Mesenchymal stem cell (in vitro differentiated cells and primary cell): ENCODE data around the gene PHC2.

ENCODE experiments used
- DNase-seq: peaks from one replicate; pipeline ENCODE4 v3.0.0-alpha.2; 2013
- H2AFZ ChIP-seq: one replicate; pipeline ENCODE4 v1.6.1; 2013; ENCODE audit warnings: low read depth, mild to moderate bottlenecking, control low read depth, inconsistent platforms, low read length, moderate library complexity
- H2AK5ac ChIP-seq: 2 replicates; pipeline ENCODE4 v1.6.1; 2013; ENCODE audit warnings: low read length, moderate library complexity, mild to moderate bottlenecking, inconsistent platforms; ENCODE audit not compliant: severe bottlenecking
- H2BK120ac ChIP-seq: one replicate; pipeline ENCODE4 v1.6.1; 2013; ENCODE audit warnings: low read depth, mild to moderate bottlenecking, inconsistent platforms, low read length, moderate library complexity
- H2BK12ac ChIP-seq, 2 experiments: one replicate each; pipeline ENCODE4 v1.6.1; 2013; ENCODE audit warnings: inconsistent platforms in 2 of 2, low read length in 2 of 2, mild to moderate bottlenecking in 2 of 2, moderate library complexity in 2 of 2, control low read depth in 1 of 2
- H2BK15ac ChIP-seq: one replicate; pipeline ENCODE4 v1.6.1; 2013; ENCODE audit warnings: mild to moderate bottlenecking, low read depth, inconsistent platforms; ENCODE audit not compliant: poor library complexity, severe bottlenecking
- H2BK5ac ChIP-seq: 2 replicates; pipeline ENCODE4 v1.6.1; 2013; ENCODE audit warnings: low read depth, mild to moderate bottlenecking, low read length, control low read depth, inconsistent platforms; ENCODE audit not compliant: poor library complexity, severe bottlenecking
- H3K14ac ChIP-seq, 2 experiments: one replicate each; pipeline ENCODE4 v1.6.1; 2013; ENCODE audit warnings: inconsistent platforms in 2 of 2, low read length in 2 of 2, control low read depth in 1 of 2, mild to moderate bottlenecking in 1 of 2, moderate library complexity in 1 of 2
- H3K18ac ChIP-seq, 2 experiments: one replicate each; pipeline ENCODE4 v1.6.1; 2013; ENCODE audit warnings: inconsistent platforms in 2 of 2, low read length in 2 of 2, control low read depth in 1 of 2, low read depth in 1 of 2, mild to moderate bottlenecking in 1 of 2
- H3K23ac ChIP-seq, 2 experiments: one replicate each; pipeline ENCODE4 v1.6.1; 2013; ENCODE audit warnings: inconsistent platforms in 2 of 2, low read length in 2 of 2, mild to moderate bottlenecking in 2 of 2, moderate library complexity in 2 of 2, control low read depth in 1 of 2
- H3K27ac ChIP-seq: 2 replicates; pipeline ENCODE4 v1.5.1; 2013; ENCODE audit warnings: mild to moderate bottlenecking, moderate library complexity, low read length, control low read depth, inconsistent platforms; ENCODE audit not compliant: poor library complexity, severe bottlenecking
- H3K27me3 ChIP-seq, 2 experiments: 2 replicates each; pipeline versions ENCODE4 v1.6.1 to v1.7.0; 2013; ENCODE audit warnings: low read length in 2 of 2, mild to moderate bottlenecking in 2 of 2, moderate library complexity in 2 of 2, control low read depth in 1 of 2, inconsistent platforms in 1 of 2; ENCODE audit not compliant: control insufficient read depth in 1 of 2, insufficient read depth in 1 of 2
- H3K36me3 ChIP-seq, 2 experiments: 2 replicates each; pipeline versions ENCODE4 v1.6.1 to v1.7.0; 2013; ENCODE audit warnings: low read length in 2 of 2, control low read depth in 1 of 2, inconsistent platforms in 1 of 2, low read depth in 1 of 2, mild to moderate bottlenecking in 1 of 2; ENCODE audit not compliant: insufficient read depth in 2 of 2, control insufficient read depth in 1 of 2
- H3K4ac ChIP-seq, 2 experiments: one replicate each; pipeline ENCODE4 v1.6.1; 2013; ENCODE audit warnings: inconsistent platforms in 2 of 2, low read length in 2 of 2, mild to moderate bottlenecking in 2 of 2, moderate library complexity in 2 of 2, control low read depth in 1 of 2, low read depth in 1 of 2
- H3K4me1 ChIP-seq: 2 replicates; pipeline ENCODE4 v1.6.1; 2013; ENCODE audit warnings: low read depth, low read length, control low read depth; ENCODE audit not compliant: control insufficient read depth, insufficient read depth
- H3K4me2 ChIP-seq: 2 replicates; pipeline ENCODE4 v1.6.1; 2013; ENCODE audit warnings: low read length, mild to moderate bottlenecking, inconsistent platforms; ENCODE audit not compliant: poor library complexity, severe bottlenecking
- H3K4me3 ChIP-seq, 2 experiments: 2 replicates each; pipeline versions ENCODE4 v1.5.1 to v1.7.0; 2013; ENCODE audit warnings: low read length in 2 of 2, mild to moderate bottlenecking in 2 of 2, control low read depth in 1 of 2, low read depth in 1 of 2; ENCODE audit not compliant: insufficient read depth in 1 of 2
- H3K79me1 ChIP-seq: replicated peaks from 2 replicates; pipeline ENCODE4 v1.6.1; 2013; ENCODE audit warnings: mild to moderate bottlenecking, control low read depth, low read length, inconsistent platforms; ENCODE audit not compliant: poor library complexity, severe bottlenecking
- H3K9ac ChIP-seq: 2 replicates; pipeline ENCODE4 v1.7.0; 2013; ENCODE audit warnings: mild to moderate bottlenecking, low read length, moderate library complexity
- H3K9me3 ChIP-seq: 2 replicates; pipeline ENCODE4 v1.7.0; 2013; ENCODE audit warnings: mild to moderate bottlenecking, low read length; ENCODE audit not compliant: control insufficient read depth
- H4K8ac ChIP-seq: one replicate; pipeline ENCODE4 v1.6.1; 2013; ENCODE audit warnings: inconsistent platforms, mild to moderate bottlenecking, low read length, moderate library complexity
- H4K91ac ChIP-seq: one replicate; pipeline ENCODE4 v1.6.1; 2013; ENCODE audit warnings: mild to moderate bottlenecking, low read length, inconsistent platforms
- WGBS: methylation state at CpG from one replicate; pipeline ENCODE4 v1.1.7; 2013; ENCODE audit warnings: mixed read lengths; 5-methylcytosine and 5-hydroxymethylcytosine counted together

PHC2 gene

DNA sequence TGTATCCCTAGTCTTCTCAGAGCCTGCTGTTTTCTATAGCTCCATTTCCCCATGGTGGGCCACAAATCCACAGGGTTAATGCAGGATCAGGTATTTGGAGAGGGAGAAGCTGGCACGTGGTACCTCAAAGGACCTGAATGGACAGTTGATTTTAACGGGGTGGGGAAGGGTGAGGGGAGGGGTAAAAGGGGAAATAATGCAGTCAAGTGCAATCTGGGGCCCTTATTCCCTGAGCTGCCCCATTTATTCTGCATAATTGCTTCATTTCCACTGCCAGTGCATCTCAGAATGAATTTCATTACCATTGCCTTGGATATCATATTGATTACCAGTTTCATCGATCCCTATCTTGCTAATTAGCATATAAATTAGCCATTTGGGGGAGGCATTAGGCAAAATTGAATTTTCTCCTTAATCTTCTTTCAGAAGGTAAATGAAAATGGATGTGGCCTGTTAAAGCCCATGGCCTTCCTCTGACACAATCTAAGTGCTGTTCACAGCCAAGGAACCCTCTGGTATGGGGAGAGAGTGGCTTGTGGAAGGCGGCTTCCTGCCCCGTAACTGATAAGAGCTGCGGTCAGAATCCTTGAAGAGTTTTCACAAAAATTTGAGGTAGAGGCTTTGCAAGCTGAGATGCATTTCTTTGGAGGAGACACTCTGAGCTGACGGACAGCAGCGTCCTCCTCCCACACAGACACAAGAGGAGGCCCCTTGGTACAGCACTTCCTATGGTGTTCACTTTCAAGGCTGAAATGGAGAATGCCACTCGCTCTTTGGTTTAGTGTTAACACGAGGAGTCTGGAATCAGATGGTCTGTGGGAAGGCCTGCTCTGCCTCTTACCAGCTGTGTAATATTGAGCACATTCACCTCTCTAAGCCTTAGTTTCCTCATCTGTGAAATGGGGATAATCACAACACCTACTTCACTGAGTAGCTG is 34.4 kb downstream of the PHC2 start:
- DNase-seq: peak; percentile 51
- no peak overlapping the region for H3K9ac ChIP-seq
- no peak overlapping the region for H3K14ac ChIP-seq
- H4K91ac ChIP-seq: no peak overlapping the region
- H3K27ac ChIP-seq: no peak overlapping the region
- H3K18ac ChIP-seq: peak overlapping the region; percentile 0 to 4
- no peak overlapping the region for H2AFZ ChIP-seq
- H2BK120ac ChIP-seq: no peak overlapping the region
- no peaks in the 10 kb centered on the region for H3K27me3 ChIP-seq
- peaks cover 7 to 38% of the 10 kb centered on the region in 2 experiments for H3K36me3 ChIP-seq
- H3K4ac ChIP-seq: no peak overlapping the region
- no peak overlapping the region for H3K4me2 ChIP-seq
- H3K23ac ChIP-seq: no peak overlapping the region
- no peak overlapping the region for H2AK5ac ChIP-seq
- H3K4me3 ChIP-seq: no peak overlapping the region
- H2BK15ac ChIP-seq: no peak overlapping the region
- peaks cover 26% of the 10 kb centered on the region for H3K79me1 ChIP-seq
- no peaks in the 10 kb centered on the region for H3K9me3 ChIP-seq
- WGBS: 52% methylated on average over 8 of the region's 10 CpGs
- peaks cover 5% of the 10 kb centered on the region for H3K4me1 ChIP-seq
- H2BK12ac ChIP-seq: no peak overlapping the region
- no peak overlapping the region for H4K8ac ChIP-seq
- H2BK5ac ChIP-seq: no peak overlapping the region

DNA sequence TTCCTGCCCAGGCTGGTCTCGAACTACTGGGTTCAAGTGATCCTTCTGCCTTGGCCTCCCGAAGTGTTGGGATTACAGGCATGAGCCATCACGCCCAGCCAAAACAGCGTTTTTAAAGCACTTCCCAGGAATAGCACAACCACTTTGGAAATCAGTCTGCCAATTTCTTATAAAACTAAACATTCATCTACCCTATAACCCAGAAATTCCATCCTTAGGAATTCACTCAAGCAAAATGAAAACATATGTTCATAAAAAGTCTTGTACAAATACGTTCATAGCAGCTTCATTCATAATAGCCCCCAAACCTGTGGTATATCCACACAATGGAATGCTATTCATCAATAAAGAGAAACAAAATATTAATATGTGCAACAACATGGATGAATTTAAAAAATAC is 36.1 kb downstream of the PHC2 start:
- no peak overlapping the region for H2BK120ac ChIP-seq
- H4K91ac ChIP-seq: no peak overlapping the region
- no peak overlapping the region for H3K23ac ChIP-seq
- WGBS: 95% methylated on average over 5 of the region's 5 CpGs
- no peaks in the 10 kb centered on the region for H3K9me3 ChIP-seq
- no peak overlapping the region for H3K27ac ChIP-seq
- no peak overlapping the region for H3K4ac ChIP-seq
- H3K14ac ChIP-seq: no peak overlapping the region
- H4K8ac ChIP-seq: no peak overlapping the region
- no peak overlapping the region for H2BK15ac ChIP-seq
- H2AK5ac ChIP-seq: no peak overlapping the region
- no peak overlapping the region for H3K18ac ChIP-seq
- peaks cover 5% of the 10 kb centered on the region for H3K4me1 ChIP-seq
- no peak overlapping the region for H2AFZ ChIP-seq
- H3K4me2 ChIP-seq: no peak overlapping the region
- H3K79me1 ChIP-seq: peaks cover 28% of the 10 kb centered on the region
- no peak overlapping the region for H2BK12ac ChIP-seq
- no peak overlapping the region for H3K4me3 ChIP-seq
- no peak for DNase-seq
- peaks cover 7 to 38% of the 10 kb centered on the region in 2 experiments for H3K36me3 ChIP-seq
- H3K9ac ChIP-seq: no peak overlapping the region
- no peak overlapping the region for H2BK5ac ChIP-seq
- no peaks in the 10 kb centered on the region for H3K27me3 ChIP-seq

DNA sequence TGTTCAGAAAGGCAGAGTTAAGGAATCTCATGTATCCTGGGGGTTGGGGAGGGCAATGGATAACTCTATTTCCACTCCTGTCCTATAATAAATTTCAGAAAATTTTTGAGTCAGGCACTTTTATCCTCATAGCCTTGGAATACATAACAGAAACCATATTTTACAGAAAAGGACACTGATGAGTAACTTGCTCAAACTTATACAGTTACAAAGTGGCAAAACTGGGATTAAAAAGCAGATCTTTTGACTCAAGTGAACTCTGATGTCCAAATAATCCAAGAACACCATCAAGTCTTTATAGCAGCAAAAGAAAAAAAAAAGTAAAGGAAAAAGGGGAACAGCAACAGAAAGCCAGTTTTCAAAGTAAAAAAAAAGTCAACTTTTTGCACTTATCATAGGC is 36.9 kb downstream of the PHC2 start:
- Histone ChIP-seq H3K14ac (no peak overlapping the region), H3K79me1 (peaks cover 24% of the 10 kb centered on the region), H3K18ac (no peak overlapping the region), H2AK5ac (no peak overlapping the region), H3K27ac (no peak overlapping the region), H3K4me1 (peaks cover 8% of the 10 kb centered on the region), H4K91ac (no peak overlapping the region), H3K9me3 (no peaks in the 10 kb centered on the region), H3K27me3 (no peaks in the 10 kb centered on the region), H2BK5ac (no peak overlapping the region), H4K8ac (no peak overlapping the region), H2AFZ (no peak overlapping the region), H3K4ac (no peak overlapping the region), H3K4me2 (no peak overlapping the region), H2BK15ac (no peak overlapping the region), H2BK120ac (no peak overlapping the region), H2BK12ac (no peak overlapping the region), H3K4me3 (no peak overlapping the region), H3K9ac (no peak overlapping the region), H3K23ac (no peak overlapping the region), H3K36me3 (peaks cover 7 to 38% of the 10 kb centered on the region in 2 experiments)
- no peak for DNase-seq

DNA sequence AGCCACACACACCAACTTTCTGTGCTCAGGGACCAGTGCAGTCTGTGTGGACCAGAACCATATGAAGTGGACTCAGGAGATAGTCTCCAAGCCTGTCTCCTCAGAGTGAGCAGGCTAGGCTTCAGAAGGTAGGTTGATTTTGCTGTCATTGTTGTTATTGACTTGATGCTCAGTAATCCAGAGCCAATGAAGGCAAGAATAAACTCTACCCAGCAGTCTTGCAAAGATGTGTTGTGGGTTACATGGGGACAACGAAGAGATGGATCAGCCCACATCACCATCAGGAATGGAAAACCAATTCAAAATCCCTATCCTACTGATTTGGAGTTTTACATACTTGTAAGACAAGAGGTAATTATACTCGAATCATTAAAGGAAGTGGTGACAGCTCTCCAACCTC is 37.4 kb downstream of the PHC2 start:
- Histone ChIP-seq H3K4me2 (no peak overlapping the region), H3K18ac (no peak overlapping the region), H2BK120ac (no peak overlapping the region), H3K27me3 (no peaks in the 10 kb centered on the region), H3K4me3 (no peak overlapping the region), H3K9ac (peak overlapping the region; percentile 37), H2BK12ac (peak overlapping the region; percentile 51 to 68), H4K91ac (no peak overlapping the region), H3K27ac (no peak overlapping the region), H2AFZ (no peak overlapping the region), H3K36me3 (peaks cover 4 to 35% of the 10 kb centered on the region in 2 experiments), H3K14ac (no peak overlapping the region), H2BK15ac (no peak overlapping the region), H4K8ac (no peak overlapping the region), H2BK5ac (no peak overlapping the region), H3K79me1 (peaks cover 20% of the 10 kb centered on the region), H3K4me1 (peaks cover 9% of the 10 kb centered on the region), H2AK5ac (no peak overlapping the region), H3K9me3 (no peaks in the 10 kb centered on the region), H3K23ac (no peak overlapping the region), H3K4ac (no peak overlapping the region)
- no CpG with 5 or more reads among the region's 2 CpGs for WGBS
- no peak for DNase-seq
